ENCODE measurements around the gene MAST3.
"Not testable (repeated sequence)": the region's sequence is repeated elsewhere in the genome, so short reads cannot be mapped to it uniquely, and the experiment has no call there.

Gene MAST3

DNA sequence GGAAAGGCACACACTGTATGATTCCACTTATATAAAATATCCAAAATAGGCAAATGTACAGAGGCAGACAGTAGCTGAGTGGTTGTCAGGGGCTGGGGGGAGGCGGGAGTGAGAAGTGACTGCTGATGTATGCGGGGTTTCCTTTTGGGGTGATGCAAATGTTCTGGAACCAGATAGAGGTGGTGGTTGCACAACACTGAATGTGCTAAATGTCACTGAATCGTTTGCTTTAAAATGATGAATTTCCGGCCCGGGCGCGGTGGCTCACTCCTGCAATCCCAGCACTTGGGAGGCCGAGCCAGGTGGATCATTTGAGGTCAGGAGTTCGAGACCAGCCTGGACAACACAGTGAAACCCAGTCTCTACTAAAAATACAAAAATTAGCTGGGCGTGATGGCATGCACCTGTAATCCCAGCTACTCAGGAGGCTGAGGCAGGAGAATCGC lies 8.5 kb upstream of the MAST3 start:
- DNase-seq: peak; percentile 68

GRCh38 chr19:18089726-18090125 lies 7.9 kb upstream of the MAST3 start:
- DNase-seq: no peak

GRCh38 chr19:18090545-18091216 lies 6.9 kb upstream of the MAST3 start:
- DNase-seq: no peak

- DNase-seq: peak; percentile 84 to 85
Measured at GRCh38 chr19:18091217-18091608, 6.4 kb upstream of the MAST3 start.

- DNase-seq: no peak
Measured at GRCh38 chr19:18093439-18094161, 4.0 kb upstream of the MAST3 start.

DNA sequence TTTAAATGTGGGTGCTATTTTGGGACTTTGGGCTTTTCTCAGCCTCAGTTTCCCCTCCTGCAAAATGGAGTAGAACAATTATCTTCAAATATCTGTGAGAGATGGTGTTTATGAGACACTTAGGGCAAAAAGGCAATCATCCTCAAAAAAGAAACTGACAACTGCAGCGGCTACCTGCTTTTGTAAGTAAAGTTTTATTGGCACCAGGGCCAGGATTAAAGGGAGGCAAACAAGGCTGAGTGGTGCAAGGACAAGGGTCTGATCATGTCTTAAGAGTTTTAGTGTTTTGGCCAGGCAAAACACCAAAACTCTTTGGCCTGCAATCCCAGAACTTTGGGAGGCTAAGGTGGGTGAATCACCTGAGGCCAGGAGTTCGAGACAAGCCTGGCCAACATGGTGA lies 1.3 kb upstream of the MAST3 start:
- no peak for DNase-seq

DNA sequence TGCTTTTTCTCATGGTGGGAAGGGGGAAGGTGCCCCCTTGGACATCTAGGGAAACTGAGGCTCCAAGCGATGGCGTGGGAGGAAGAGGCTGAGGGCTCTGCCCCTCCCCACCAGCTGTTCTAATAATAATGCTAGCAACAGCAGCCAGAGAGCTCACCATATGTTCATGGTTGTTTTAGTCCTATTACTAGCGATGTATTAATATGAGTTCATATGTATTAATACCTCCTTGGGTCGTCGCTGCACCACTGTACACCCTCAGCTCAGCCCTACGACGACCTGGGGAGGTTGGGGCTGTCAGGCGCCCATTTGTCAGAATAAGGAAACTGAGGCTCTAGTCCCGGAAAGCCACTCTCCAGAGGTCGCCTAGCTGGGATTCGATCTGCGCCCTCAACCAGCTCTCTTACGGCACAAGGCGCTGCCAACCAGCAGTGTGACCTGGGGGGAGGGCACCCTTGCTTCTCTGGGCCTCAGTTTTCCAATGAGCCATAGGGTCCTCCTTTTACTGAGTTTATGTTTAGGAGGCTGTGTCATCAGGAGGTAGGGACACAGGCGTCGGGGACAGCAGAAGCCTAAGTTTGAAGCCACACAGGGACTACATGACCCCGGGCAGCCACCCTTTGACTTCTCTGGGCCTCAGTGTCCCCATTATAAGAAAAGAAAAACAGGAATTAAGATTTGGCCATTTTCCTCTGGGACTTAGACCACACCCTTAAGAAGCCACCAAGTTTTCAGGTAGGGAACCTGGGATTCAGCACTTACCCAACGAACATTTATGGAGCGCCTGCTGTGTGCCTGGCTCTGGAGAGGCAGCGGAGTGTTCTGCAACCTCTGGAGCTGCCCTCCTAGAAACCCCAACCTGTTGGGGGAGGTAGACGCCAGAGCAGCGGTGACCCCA lies 664 bp downstream of the MAST3 start:
- no peak for DNase-seq

- peak in 1 of 2 donors; percentile 57 for DNase-seq
Measured at GRCh38 chr19:18098891-18099622, 1.5 kb downstream of the MAST3 start.

DNA sequence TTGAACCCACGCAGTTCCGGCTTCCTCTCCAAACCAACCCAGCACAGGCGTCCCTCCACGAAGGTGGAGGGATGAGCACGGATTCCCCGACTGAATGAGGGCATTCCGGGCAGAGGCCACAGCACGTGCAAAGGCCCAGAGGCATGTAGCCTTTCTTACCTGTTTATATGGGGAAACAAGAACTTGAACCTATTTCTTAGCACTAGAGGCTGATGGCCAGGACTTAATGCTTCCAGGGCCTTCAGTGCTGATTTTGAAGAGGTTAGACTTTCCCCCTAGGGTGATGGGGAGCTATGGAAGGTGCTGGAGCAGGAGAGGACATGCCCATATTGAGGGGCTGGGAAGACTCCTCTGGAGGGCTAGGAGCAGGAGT lies 2.0 kb downstream of the MAST3 start:
- DNase-seq: no peak

GRCh38 chr19:18100710-18101109 lies 3.1 kb downstream of the MAST3 start:
- DNase-seq: no peak

- DNase-seq: no peak
Measured at GRCh38 chr19:18101268-18101667, 3.7 kb downstream of the MAST3 start.

- DNase-seq: no peak
Measured at GRCh38 chr19:18102916-18103542, 5.5 kb downstream of the MAST3 start.

DNA sequence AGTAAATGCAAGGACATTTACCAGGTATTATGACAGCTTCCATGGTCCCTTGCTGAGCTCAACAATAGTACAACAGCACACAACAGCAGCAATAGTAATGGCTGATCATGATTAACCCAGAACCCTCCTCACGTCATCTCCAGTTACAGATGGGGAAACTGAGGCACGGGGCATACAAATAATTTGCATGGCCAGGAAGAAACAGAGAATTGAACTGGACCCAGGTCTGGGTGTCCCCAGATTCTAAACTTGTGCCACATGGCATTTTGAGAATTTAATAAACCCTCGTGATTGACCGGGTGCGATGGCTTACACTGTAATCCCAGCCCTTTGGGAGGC lies 7.2 kb downstream of the MAST3 start:
- no peak for DNase-seq

DNA sequence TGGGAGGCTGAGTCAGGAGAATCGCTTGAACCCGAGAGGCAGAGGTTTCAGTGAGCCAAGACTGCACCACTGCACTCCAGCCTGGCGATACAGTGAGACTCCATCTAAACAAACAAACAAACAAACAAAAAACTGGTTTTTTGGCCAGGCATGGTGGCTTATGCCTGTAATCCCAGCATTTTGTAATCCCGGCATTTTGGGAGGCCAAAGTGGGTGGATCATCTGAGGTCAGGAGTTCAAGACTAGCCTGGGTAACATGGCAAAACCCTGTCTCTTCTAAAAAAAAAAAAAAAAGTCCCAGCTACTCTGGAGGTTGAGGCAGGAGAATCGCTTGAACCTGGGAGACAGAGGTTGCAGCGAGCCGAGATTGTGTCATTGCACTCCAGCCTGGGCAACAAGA lies 7.7 kb downstream of the MAST3 start:
- DNase-seq: not testable (repeated sequence)

GRCh38 chr19:18107235-18107634 lies 9.7 kb downstream of the MAST3 start:
- no peak for DNase-seq

- DNase-seq: no peak
Measured at GRCh38 chr19:18108897-18109296, 11.3 kb downstream of the MAST3 start.

GRCh38 chr19:18109341-18109732 lies 11.8 kb downstream of the MAST3 start:
- DNase-seq: no peak

GRCh38 chr19:18109733-18110608 lies 12.4 kb downstream of the MAST3 start:
- DNase-seq: peak; percentile 64 to 73

DNA sequence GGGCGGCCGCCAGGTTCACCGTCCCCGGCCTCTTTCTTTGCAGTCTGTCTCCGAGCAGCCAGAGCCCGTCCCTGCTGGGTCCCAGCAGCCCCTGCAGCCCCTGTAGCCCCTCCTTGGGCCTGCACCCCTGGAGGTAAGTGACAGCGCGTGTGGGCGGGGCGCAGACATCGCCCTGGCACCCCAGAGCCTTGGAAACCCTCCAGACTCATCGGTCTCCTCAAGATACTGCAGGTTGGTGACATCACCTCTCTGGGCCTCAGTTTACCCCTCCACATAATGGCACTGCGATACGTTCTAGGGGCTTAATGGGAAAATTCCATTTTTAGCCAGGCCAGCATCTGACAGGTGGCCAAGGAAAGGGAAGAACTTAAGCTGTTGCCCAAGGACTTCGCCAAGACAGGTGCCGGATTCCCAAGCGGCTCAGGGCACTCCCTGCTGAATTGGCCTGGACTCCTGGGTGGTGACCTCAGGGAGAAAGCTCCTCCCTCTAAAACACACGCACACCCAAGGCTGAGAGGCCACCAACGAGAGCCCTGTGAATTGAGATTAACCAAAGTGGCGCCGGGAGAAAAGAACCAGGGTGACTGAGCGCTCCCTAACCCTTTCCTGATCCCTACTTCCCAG lies 13.1 kb downstream of the MAST3 start:
- no peak for DNase-seq

DNA sequence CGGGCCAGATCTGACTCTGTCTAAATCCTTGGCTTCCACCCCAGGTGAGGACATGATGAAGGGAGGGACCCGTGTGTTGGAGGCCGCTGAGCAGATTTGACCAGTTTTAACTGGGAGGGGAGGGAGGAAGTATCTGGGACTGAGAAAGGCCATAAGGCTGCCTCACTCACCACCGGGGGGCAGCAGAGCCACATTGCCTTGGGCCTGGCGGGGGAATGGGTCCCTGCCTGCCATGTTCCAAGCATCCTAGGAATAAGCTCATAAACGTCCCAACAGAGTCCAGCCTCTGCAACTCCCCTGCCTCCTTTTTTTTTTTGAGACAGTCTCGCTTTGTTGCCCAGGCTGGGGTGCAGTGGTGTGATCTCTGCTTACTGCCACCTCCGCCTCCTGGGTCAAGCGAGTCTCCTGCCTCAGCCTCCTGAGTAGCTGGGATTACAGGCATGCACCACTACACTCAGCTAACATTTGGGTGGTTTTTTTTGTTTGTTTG lies 15.5 kb downstream of the MAST3 start:
- DNase-seq: peak; percentile 87 to 89

- DNase-seq: no peak
Measured at GRCh38 chr19:18113827-18114226, 16.2 kb downstream of the MAST3 start.
